H1 (cell line): ENCODE data around the gene TCF7L2. TPM values are rescaled to one million over a fixed set of nuclear protein-coding genes. Genes with fewer than 3 reads are reported as not detected.

Source experiments
- CTCF ChIA-PET: fragments of 300-600 bp; sonication (Branson Sonifier 250); formaldehyde crosslinking; loops from one replicate; lab custom pipeline; 2021; ENCODE audit not compliant: partially characterized antibody; lab: Charles Lee
- POLR2A ChIA-PET: fragments of 300-600 bp; sonication (Branson Sonifier 250); formaldehyde crosslinking; loops from one replicate; lab custom pipeline; 2021; ENCODE audit warnings: inconsistent platforms; ENCODE audit not compliant: partially characterized antibody; lab: Charles Lee
- DNase-seq, 2 experiments: peaks; one replicate each; pipeline versions ENCODE4 v3.0.0 to v3.0.0-alpha.2; 2010 to 2022; ENCODE audit warnings: low spot score in 2 of 2, low read depth in 1 of 2, mixed read lengths in 1 of 2
- FAIRE-seq: peaks from 2 replicates; lab custom pipeline; 2011; peaks lifted over from hg19 to GRCh38; lab: Jason Lieb, UNC
- H2AFZ ChIP-seq: 2 replicates; pipeline ENCODE4 v1.8.1; 2012; ENCODE audit warnings: low read length, inconsistent platforms
- H2AK5ac ChIP-seq: 2 replicates; pipeline ENCODE4 v1.6.1; 2013; ENCODE audit warnings: low read depth, low read length
- H2BK120ac ChIP-seq: replicated peaks from 2 replicates; pipeline ENCODE3; 2013; ENCODE audit warnings: low read depth, low read length, inconsistent platforms
- H2BK12ac ChIP-seq: 2 replicates; pipeline ENCODE4 v1.6.1; 2013; ENCODE audit warnings: low read depth, low read length
- H2BK15ac ChIP-seq: 2 replicates; pipeline ENCODE4 v1.6.1; 2013; ENCODE audit warnings: low read length
- H2BK20ac ChIP-seq: 2 replicates; pipeline ENCODE4 v1.6.1; 2013; ENCODE audit warnings: low read length
- H2BK5ac ChIP-seq: 2 replicates; pipeline ENCODE4 v1.6.1; 2013; ENCODE audit warnings: low read depth, low read length
- H3K14ac ChIP-seq: 2 replicates; pipeline ENCODE4 v1.6.1; 2013; ENCODE audit warnings: inconsistent platforms; ENCODE audit not compliant: insufficient read length
- H3K18ac ChIP-seq: 2 replicates; pipeline ENCODE4 v1.6.1; 2013; ENCODE audit warnings: low read length; ENCODE audit errors: extremely low read depth
- H3K23ac ChIP-seq: 2 replicates; pipeline ENCODE4 v1.6.1; 2013; ENCODE audit warnings: inconsistent platforms; ENCODE audit not compliant: insufficient read length
- H3K23me2 ChIP-seq: 2 replicates; pipeline ENCODE4 v1.6.1; 2013; ENCODE audit warnings: low read depth, low read length
- H3K27ac ChIP-seq: 2 replicates; pipeline ENCODE4 v1.6.1; 2011; ENCODE audit warnings: low read depth, low read length, inconsistent platforms
- H3K27me3 ChIP-seq, 4 experiments: replicated peaks in 1 of 4; 1 replicate in 1 of 4; 2 replicates in 3 of 4; pipeline versions ENCODE4 v1.6.1 to v1.8.1; 2011 to 2013; ENCODE audit warnings: low read length in 3 of 4, mild to moderate bottlenecking in 3 of 4, inconsistent platforms in 2 of 4, mixed read lengths in 2 of 4, moderate library complexity in 1 of 4; ENCODE audit not compliant: control insufficient read depth in 3 of 4, insufficient read depth in 3 of 4; ENCODE audit errors: extremely low read depth in 1 of 4
- H3K36me3 ChIP-seq, 4 experiments: 2 replicates each; pipeline versions ENCODE4 v1.6.1 to v1.8.1; 2011 to 2013; ENCODE audit warnings: mild to moderate bottlenecking in 4 of 4, low read length in 3 of 4, moderate library complexity in 2 of 4, control low read depth in 1 of 4, inconsistent platforms in 1 of 4; ENCODE audit not compliant: insufficient read depth in 4 of 4, control insufficient read depth in 2 of 4
- H3K4ac ChIP-seq: replicated peaks from 2 replicates; pipeline ENCODE3; 2013; ENCODE audit warnings: low read length, low read depth, mixed read lengths, inconsistent platforms; ENCODE audit not compliant: insufficient read length
- H3K4me1 ChIP-seq, 4 experiments: replicated peaks in 1 of 4; 1 replicate in 1 of 4; 2 replicates in 3 of 4; pipeline versions ENCODE4 v1.6.1 to v1.8.1; 2011 to 2013; ENCODE audit warnings: low read length in 3 of 4, inconsistent platforms in 2 of 4, mixed read lengths in 1 of 4; ENCODE audit not compliant: insufficient read depth in 4 of 4, control insufficient read depth in 3 of 4
- H3K4me2 ChIP-seq, 2 experiments: 2 replicates each; pipeline versions ENCODE4 v1.6.1 to v1.8.1; 2011 to 2013; ENCODE audit warnings: low read depth in 2 of 2, low read length in 2 of 2, control low read depth in 1 of 2, inconsistent platforms in 1 of 2, mild to moderate bottlenecking in 1 of 2; ENCODE audit not compliant: insufficient read depth in 1 of 2
- H3K4me3 ChIP-seq, 4 experiments: fragments of 200-600, 300-600 bp in 1 of 4; sonication (generic), shearing (Covaris generic), sonication (Bioruptor Twin) in 1 of 4; 2 replicates each; pipeline versions ENCODE4 v1.5.1 to v1.8.1; 2011 to 2016; ENCODE audit warnings: low read length in 4 of 4, low read depth in 3 of 4, control low read depth in 2 of 4, inconsistent platforms in 2 of 4, mild to moderate bottlenecking in 2 of 4, mixed read lengths in 1 of 4, moderate library complexity in 1 of 4; ENCODE audit not compliant: insufficient read depth in 2 of 4; ENCODE audit errors: extremely low read depth in 1 of 4
- H3K56ac ChIP-seq: replicated peaks from 2 replicates; pipeline ENCODE3; 2013; ENCODE audit warnings: low read depth, mild to moderate bottlenecking, mixed read lengths, low read length, inconsistent platforms; ENCODE audit not compliant: insufficient read length
- H3K79me1 ChIP-seq: 2 replicates; pipeline ENCODE4 v1.6.1; 2013; ENCODE audit warnings: low read depth, low read length, control low read depth
- H3K79me2 ChIP-seq, 2 experiments: 2 replicates each; pipeline versions ENCODE4 v1.6.1 to v1.8.1; 2012 to 2013; ENCODE audit warnings: low read length in 2 of 2, mild to moderate bottlenecking in 2 of 2, inconsistent platforms in 1 of 2; ENCODE audit not compliant: insufficient read depth in 2 of 2, control insufficient read depth in 1 of 2
- H3K9ac ChIP-seq, 4 experiments: replicated peaks in 1 of 4; 1 replicate in 1 of 4; 2 replicates in 3 of 4; pipeline versions ENCODE4 v1.6.1 to v1.8.1; 2011 to 2013; ENCODE audit warnings: low read depth in 3 of 4, low read length in 3 of 4, control low read depth in 2 of 4, mild to moderate bottlenecking in 2 of 4, moderate library complexity in 2 of 4, inconsistent platforms in 1 of 4; ENCODE audit errors: extremely low read depth in 1 of 4
- H3K9me3 ChIP-seq, 2 experiments: 2 replicates each; pipeline versions ENCODE4 v1.6.1 to v1.8.1; 2012 to 2013; ENCODE audit warnings: mild to moderate bottlenecking in 2 of 2, moderate library complexity in 2 of 2, control low read depth in 1 of 2, inconsistent platforms in 1 of 2, low read depth in 1 of 2, low read length in 1 of 2, mixed read lengths in 1 of 2; ENCODE audit not compliant: insufficient read depth in 2 of 2
- H4K20me1 ChIP-seq, 2 experiments: replicated peaks in 1 of 2; 2 replicates each; pipeline versions ENCODE3 to v1.8.1; 2011 to 2013; ENCODE audit warnings: inconsistent platforms in 2 of 2, low read length in 2 of 2, mild to moderate bottlenecking in 1 of 2; ENCODE audit not compliant: insufficient read depth in 2 of 2, control insufficient read depth in 1 of 2
- H4K5ac ChIP-seq: 2 replicates; pipeline ENCODE4 v1.6.1; 2013; ENCODE audit warnings: low read length, low read depth, mixed read lengths, inconsistent platforms; ENCODE audit not compliant: insufficient read length
- H4K8ac ChIP-seq: 2 replicates; pipeline ENCODE4 v1.8.0; 2013; ENCODE audit warnings: mild to moderate bottlenecking, moderate library complexity, low read length, inconsistent platforms; ENCODE audit not compliant: insufficient read depth; ENCODE audit errors: extremely low read depth
- H4K91ac ChIP-seq: replicated peaks from 2 replicates; pipeline ENCODE3; 2013; ENCODE audit warnings: low read length, mixed read lengths, inconsistent platforms; ENCODE audit not compliant: insufficient read length
- CREB1 ChIP-seq: IDR thresholded peaks from 2 replicates; pipeline ENCODE4 v1.6.1; 2012; ENCODE audit warnings: inconsistent platforms
- POLR2AphosphoS5 ChIP-seq: IDR thresholded peaks from 2 replicates; pipeline ENCODE4 v1.6.1; 2011; ENCODE audit warnings: low read depth, low read length
- SIX5 ChIP-seq: IDR thresholded peaks from 2 replicates; pipeline ENCODE4 v1.6.1; 2011; ENCODE audit warnings: mild to moderate bottlenecking, low read depth, low read length
- WGBS, 2 experiments: shearing (Covaris generic) in 1 of 2; methylation state at CpG; one replicate each; pipeline versions ENCODE4 v1.1.6 to v1.1.7; 2013 to 2015; ENCODE audit warnings: low lambda C conversion rate in 2 of 2, mixed read lengths in 2 of 2, inconsistent platforms in 1 of 2, low coverage in 1 of 2, missing lambda C conversion rate in 1 of 2; ENCODE audit not compliant: insufficient replicate concordance in 2 of 2, insufficient coverage in 1 of 2, insufficient read length in 1 of 2; ENCODE audit errors: extremely low coverage in 1 of 2, missing lambda C conversion rate in 1 of 2; 5-methylcytosine and 5-hydroxymethylcytosine counted together
- polyA plus RNA-seq, 7 experiments: library from polyadenylated mRNA; depleted of rRNA in 3 of 7; stranded (reverse) in 5 of 7; unstranded in 2 of 7; fragments of >200 nt in 5 of 7; fragments of 200-250 nt in 2 of 7; gene quantifications; 1 replicate in 5 of 7; 2 replicates in 1 of 7; 4 replicates in 1 of 7; pipeline versions ENCODE4 v1.2.1 to v1.2.3, GENCODE V29; 2011 to 2013; ENCODE audit warnings: missing spikeins in 2 of 7, mixed read lengths in 2 of 7
- total RNA-seq: library from RNA; stranded (reverse); fragmentation: NEBNext Ultra II Directional; extraction: Animal tissue kit (Norgen Biotek cat#: 25700); gene quantifications from 2 replicates; pipeline ENCODE4 v1.2.1, GENCODE V29; 2021

TCF7L2 gene
- total and polyA plus RNA-seq, 2 of the 8 experiments (the other 6 are each of a cell fraction or from before 2014, with no cell fraction given): 33.9 to 67.3 TPM

- peaks cover 18 to 31% of the 10 kb centered on the region in 2 experiments for H4K20me1 ChIP-seq
- H3K18ac ChIP-seq: no peak overlapping the region
- POLR2A ChIA-PET: interaction anchor here (0.7 to 5.1 kb wide), 6 partner anchors 9 to 31 kb away, joined by 3 to 38 read pairs (median 5); no protein-coding TSS in a partner anchor
- no peak overlapping the region for H3K27ac ChIP-seq
- no peak overlapping the region for H3K14ac ChIP-seq
- no peaks in the 10 kb centered on the region for H3K27me3 ChIP-seq
- no peak overlapping the region for H2AFZ ChIP-seq
- H3K4ac ChIP-seq: no peak overlapping the region
- H3K23me2 ChIP-seq: no peaks in the 10 kb centered on the region
- no peak overlapping the region for H4K91ac ChIP-seq
- DNase-seq: no peak
- no peak overlapping the region for H2BK120ac ChIP-seq
- no peak overlapping the region for H2BK12ac ChIP-seq
- peaks cover 2 to 14% (median 6%) of the 10 kb centered on the region in 4 experiments; a peak in 6 of 7 replicates for H3K4me1 ChIP-seq
- no peak overlapping the region for H2BK5ac ChIP-seq
- H3K36me3 ChIP-seq: peaks cover 4 to 36% (median 5%) of the 10 kb centered on the region in 4 experiments; a peak in 6 of 8 replicates
- H3K23ac ChIP-seq: no peak overlapping the region
- no peak overlapping the region for H3K4me2 ChIP-seq
- H2AK5ac ChIP-seq: no peak overlapping the region
- no peak overlapping the region for H3K4me3 ChIP-seq
- no peak overlapping the region for H2BK20ac ChIP-seq
- peaks cover 6 to 96% of the 10 kb centered on the region in 2 experiments; a peak in 3 of 4 replicates for H3K79me2 ChIP-seq
- TF ChIP-seq SIX5 (no peak), CREB1 (no peak), POLR2AphosphoS5 (0 out of 2 replicates have a peak, but pooled peaks have one; percentile 37)
- no peak for FAIRE-seq
- 87% methylated on average over 12 of the region's 12 CpGs; no CpG with 5 or more reads in 1 of the 2 experiments for WGBS, 2 experiments
- H2BK15ac ChIP-seq: no peak overlapping the region
- H3K56ac ChIP-seq: no peak overlapping the region
- no peak overlapping the region for H3K9ac ChIP-seq
- CTCF ChIA-PET: interaction anchor here (0.6 to 2.4 kb wide), 9 partner anchors 10 to 412 kb away, joined by 3 to 9 read pairs (median 4); no protein-coding TSS in a partner anchor
- no peaks in the 10 kb centered on the region for H3K9me3 ChIP-seq
- peaks cover 12% of the 10 kb centered on the region for H3K79me1 ChIP-seq
- no peak overlapping the region for H4K5ac ChIP-seq
- H4K8ac ChIP-seq: no peak overlapping the region
Measured at GRCh38 chr10:112977426-112977898, 27.4 kb downstream of the TCF7L2 start.
